ENCODE data around the gene S100A4.

S100A4 gene

DNA sequence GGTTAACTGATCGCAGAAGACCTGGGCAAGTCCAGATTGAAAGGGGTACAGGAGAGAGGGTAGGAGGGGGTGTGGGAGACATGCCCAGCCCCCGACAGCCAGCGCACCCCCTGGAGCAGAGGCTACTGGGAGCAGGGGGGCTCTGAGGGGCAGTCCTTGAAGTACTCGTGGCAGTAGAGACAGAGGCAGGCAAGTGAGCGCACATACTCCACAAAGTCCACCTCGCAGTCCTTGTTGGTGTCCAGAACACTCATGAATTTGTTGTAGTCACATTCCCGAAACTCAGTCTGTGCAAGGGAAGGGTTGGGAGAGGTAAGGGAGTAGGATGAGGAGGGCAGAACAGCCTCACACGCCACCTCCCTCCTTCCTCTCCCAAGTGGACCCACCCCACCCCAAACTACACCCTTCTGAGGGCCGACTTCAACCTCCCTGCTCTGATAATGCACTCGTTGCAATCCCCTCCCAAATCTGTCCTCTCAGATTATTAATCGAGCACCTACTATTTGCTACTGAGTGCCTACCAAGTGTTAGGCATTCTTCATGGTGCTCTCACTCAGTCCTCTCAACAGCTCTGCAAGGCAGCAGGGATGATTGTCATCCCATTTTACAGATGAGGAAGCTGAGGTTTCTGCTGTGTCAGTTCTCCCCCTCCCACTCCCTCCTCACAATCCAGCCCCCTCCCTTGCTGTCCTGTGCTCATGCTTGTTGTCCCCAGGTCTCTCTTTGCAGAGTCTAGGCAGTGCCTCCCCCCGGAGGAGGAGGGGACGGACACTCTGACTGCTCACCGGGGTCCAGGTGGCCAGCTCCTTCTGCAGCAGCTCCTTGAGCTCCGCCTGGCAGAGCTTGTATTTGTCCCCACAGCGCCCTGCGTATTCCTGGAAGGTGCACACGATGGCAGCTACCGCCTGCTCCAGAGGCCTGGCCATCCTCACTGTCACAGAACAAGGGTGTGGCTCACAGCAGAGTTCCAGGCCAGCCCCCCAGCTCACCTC, 2.2 kb upstream of the S100A4 start:
- no peak for DNase-seq (ENCODE audit: low read depth)

DNA sequence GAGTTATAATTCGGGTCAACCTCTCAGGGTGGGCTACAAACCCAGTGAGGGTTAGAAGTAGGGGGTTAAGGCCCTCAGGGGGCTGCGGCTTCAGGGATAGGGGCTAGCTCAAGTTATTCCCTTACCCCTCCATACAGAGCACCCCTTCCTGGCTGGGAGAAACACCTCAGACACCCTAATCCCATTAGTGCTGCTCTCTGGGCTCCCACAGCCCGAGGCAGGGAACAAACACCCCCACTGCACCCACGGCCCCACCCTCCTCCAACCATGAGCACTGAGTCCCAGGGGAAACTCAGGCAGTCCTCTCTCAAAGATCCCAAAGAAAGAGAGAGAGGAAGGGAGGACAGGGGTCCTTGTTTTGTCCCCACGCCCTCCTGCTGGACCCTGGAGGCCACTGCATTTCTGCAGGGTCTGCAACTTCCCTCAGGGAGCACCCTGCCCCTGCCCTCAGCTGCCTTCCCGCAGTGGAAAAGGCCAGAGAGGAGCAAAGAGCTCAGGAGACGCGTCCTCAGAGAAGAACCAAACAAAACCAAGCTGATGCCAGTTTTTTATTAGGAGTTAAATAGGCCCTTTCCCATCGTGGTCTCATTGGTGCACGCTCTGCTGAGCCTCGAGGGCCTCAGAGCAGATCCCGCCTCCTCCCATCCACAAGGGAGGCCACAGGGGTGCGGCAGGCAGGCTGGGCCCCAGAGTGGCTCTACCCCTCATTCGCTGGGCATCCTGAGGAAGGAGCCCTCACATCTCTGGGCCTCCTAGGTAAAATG, 1.4 kb upstream of the S100A4 start:
- no peak for DNase-seq (ENCODE audit: low read depth)

DNA sequence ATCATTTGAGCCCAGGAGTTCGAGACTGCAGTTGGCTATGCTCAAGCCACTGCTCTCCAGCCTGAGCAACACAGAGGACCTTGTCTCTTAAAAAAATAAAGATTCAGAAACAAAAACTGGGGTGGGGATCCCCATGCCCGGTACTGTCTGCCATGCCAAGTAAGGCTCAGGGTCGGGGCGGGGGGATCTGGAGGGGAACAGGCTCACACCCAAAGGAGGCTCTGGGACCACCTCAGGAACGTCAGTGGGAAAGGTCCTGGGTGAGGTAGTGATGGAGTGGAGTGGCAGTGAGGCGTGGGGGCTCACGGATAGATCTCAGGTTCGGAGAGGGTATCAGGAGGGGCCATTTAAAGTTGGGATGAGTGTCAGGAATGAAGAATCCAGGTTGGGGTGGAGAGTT, 765 bp upstream of the S100A4 start:
- no peak for DNase-seq (ENCODE audit: low read depth)

DNA sequence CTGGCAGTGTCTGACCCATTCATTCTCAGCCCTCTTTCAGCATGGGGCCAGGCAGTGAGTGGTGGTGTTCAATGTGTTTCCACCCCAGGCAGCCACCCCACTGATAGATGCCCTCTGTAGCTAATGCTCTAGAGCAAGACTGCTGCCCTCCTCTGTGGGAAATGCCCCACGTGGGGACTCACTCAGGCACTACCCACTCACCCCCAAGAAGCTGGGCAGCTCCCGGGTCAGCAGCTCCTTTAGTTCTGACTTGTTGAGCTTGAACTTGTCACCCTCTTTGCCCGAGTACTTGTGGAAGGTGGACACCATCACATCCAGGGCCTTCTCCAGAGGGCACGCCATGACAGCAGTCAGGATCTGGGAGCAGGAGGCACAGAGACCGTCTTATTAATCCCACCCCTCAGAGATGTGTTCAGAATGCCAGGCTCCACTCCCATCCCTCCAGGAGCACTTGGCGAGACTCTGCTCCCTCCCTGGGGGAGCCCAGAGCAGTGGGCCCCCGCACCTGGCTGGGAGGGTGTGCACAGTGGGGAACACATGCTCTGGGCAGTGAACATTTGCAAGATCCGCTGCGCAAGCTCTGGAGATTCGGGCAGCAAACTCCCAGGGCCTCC, 1.0 kb downstream of the S100A4 start:
- no peak for DNase-seq (ENCODE audit: low read depth)

DNA sequence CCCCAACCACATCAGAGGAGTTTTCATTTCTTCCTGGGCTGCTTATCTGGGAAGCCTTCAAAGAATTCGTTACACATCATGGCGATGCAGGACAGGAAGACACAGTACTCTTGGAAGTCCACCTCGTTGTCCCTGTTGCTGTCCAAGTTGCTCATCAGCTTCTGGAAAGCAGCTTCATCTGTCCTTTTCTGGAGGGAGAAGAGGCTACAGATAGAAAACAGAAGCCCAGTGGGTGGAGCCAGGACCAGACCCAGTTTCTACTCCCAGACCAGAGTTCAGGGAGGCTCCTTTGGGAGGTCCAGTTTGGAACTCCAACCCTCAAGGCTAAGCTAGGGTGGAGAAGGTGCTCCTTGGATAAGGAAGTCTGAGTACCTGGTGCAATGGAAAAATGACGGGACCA, 1.9 kb downstream of the S100A4 start:
- DNase-seq (ENCODE audit: low read depth) = no peak

DNA sequence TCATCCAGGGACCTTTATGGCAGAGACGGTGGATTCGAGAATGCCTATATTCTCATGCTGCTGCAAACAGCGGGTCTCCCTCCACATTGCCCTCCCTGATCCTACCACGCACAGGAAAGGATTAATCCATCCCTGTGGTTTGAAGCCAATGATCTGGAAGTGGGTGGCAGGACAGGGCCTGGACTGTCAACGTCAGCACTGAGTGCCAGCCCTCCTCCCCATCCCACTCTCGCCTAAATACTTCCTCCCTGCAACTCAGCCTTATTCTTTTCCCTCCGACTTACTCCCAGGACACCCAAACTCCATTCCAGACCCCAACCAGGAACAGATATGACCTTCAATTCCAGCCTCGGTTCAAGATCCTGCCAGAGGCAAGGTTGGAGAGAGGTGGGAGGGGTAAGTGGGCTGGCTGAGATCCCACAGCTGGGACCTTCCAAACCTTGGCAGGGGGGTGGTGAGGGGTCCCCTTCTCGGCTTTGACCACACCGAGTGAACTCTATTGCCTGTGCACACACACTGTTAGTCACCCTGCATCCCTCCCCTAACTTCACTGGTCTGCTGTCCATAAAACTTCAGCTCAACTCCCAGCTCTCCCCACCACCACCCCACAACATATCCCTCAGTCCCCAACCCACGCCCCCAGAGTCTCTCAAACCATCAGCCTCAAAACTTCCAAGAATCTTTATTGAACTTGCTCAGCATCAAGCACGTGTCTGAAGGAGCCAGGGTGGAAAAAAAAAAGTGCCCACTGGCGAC, 2.5 kb downstream of the S100A4 start:
- DNase-seq (ENCODE audit: low read depth) = no peak

DNA sequence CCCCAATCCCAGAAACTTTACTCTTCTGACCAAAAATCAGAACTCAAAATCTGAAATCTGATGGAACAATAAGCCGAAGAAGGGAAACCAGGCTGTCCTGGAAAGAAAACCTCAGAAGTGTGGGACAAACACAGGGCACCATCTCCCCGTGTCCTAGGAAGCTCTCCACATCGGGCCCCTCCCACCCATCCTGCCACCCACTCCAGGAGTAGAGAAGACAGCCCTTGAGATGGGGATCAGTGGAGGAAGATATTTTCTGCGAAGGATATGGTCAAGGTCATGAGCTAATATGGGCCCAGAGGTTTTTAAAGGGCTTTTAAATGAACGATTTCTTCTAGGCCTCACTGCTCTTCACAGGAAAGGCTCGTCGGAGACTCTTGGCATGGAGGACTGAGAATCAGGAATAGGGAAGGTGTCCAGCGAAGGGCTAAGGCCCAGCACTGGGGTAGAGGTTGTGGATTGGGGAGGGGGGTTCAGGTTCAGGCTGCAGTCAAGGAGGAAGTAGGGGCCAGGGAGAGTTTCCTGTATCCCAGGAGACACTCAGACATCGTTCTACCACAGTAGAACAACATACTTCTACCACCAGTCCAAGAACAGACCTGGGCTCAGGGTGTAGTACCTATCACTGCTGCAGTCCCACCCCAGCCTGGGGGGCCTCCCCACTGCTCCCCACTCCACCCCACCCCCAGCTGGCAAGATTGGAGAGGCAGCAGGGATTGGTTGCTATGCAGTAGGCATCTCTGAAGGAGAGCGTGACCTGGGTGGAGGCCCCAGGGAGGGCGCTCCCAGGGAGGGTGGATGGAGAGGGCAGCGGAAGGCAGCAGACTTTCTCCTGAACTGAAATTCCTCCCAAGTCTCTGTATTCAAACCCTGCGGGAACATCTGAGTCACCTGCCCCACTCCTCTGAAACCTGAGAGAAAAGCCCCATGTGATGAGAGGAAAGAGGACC, 3.7 kb downstream of the S100A4 start:
- DNase-seq (ENCODE audit: low read depth) = no peak

DNA sequence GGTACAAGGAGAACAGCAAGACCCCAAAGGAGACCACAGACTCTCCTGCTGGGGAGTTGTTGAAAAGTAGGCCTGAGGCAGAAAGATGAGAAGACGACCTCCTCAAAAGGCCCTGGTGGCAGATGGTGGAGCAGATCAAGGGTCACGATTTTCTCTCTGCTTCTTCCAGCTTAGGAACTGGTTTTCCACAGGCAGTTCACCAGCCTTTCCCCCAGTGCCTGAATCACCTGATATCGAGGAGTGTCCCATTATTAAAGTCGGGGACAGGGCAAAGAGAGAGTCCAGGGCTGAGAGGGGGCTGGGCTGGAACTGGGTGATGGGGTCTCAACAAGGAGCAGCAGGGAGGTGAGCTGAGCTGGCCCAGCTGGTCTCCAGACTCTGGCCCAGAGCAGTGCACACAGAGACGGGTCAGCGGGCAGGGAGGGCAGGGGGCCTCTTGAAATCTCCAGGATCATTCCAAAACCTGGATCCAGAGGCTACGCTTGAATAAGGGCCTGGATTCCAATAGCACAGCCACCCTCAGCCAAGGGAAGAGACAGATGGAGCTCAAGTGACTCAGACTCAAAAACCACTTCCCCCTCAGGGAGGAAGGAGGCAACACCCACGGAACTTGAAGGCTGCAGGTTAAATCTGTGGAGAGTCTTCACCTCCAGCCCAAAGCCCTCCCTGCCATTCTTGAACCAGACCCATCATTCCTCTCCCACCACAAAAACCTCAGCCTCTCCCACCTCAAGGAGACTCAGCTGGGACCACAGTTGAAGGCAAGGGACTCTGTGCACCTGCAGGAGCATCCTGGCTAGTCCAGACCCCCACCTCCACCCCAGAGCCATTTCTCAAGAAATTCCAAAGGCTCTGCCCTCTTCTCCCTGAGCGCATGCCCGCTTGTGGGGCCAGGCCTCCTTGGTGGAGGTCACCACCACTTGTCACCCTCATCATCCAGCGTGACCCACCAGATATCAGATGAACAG, 4.9 kb downstream of the S100A4 start, which contains the start of gene S100A5:
Gene S100A5 (minus strand): TSS at position 541 of the 968 bp plus-strand sequence. CDS start 743 bp downstream, outside the sequence.
- peak; percentile 38 for DNase-seq (ENCODE audit: low read depth)

DNA sequence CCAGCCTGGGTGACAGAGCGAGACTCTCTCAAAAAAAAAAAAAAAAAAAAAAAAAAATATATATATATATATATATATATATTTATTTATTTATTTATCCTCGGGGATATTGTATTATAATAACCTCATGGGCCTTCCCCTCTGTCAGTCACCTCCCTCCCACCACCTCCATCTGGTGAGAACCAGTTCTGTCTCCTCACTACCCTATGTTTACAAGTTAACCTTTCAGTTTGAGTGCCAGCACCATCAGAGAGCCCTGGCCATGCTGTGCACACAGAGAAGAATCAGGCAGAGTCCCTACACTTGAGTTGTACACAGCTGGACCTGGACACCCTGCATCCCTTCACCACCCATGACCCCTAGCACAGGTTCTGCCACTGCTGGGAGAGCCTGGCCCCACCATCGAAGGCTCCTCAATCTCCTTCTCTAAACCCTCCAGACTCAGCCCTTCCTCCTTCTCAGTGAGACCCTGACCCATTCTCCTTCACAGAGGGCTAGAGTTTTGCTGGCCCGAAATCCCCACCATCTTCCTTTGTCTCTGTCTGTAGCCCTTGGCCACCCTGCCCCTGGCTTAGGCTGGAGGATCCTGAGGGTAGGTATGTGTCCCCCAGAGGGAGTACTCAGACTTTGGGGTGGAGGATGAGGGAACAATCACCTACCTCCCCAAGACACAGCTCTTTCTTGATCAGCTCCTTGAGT, 6.1 kb downstream of the S100A4 start:
- no peak for DNase-seq (ENCODE audit: low read depth)

DNA sequence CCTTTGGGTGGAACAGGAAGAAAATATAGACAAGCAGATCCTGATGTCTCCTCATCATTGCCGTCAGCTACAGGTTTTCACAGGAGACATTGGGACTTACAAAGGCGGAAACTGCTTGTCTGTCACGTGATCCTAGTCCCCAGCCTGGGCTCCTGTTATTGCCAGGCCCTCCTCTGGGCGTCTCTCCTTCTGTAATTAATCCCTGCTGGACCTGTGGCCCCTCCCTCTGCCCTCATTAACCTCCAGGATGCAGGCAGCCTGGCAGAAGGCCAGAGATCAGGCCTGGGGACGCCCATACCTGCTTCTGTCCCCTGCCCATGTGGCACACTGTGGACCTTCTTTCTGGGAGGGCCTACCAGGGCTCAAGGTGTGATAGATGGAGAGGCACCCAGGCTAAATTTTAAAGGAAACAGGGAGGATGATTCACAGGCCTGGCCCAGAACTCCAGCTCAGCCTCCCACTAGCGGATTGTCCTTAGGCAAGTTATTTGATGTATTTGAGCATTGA, 7.2 kb downstream of the S100A4 start:
- DNase-seq (ENCODE audit: low read depth) = no peak

DNA sequence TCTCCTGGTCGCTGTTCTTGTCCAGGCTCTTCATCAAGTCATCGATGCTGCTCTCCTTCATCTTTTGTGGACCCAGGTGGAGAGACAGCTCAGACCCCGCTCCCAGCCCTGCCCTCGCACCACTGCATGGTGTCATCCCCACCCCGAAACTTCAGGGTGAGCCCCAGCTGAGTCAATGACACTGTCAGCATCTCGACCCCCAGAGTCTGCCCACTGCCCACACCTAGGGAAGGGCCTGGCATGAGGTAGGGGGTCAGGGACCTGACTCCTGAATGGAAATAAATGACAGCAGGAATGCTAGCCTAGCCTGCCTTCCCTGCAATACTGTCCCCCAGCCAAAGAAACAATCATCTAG, 8.3 kb downstream of the S100A4 start:
- no peak for DNase-seq (ENCODE audit: low read depth)

DNA sequence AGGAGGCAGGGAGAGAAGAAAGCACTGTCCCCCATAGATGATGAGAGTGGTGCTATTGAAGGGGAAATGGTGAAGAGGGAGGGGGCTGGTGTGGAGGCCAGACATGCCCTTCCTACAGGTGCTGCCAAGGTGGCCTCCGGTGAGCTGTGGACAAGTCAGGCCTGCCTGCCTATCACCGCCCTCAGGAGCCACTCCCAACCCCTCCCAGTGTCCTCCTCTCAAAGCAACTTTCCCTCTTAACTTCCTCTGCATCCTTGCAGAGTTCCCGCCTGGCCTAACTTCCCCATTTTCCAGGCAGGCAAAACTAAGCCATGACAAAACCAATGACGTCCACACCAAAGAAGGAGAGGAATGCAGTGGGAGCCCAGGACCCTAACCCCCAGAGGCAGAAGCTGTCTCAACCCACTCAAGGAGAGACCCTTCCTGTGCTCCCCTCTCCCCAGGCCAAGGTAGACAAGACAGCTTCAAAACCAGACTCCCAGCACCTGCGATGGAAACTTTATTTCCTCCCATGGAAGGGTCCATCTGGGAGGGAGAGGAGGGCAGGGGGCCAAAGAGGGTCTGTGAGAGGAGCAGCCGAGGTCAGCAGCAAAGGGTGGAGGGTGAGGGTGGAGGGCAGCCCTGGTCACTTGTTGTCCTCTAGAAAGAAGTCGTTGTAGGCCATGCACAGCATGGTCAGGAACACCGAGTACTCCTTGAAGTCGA, 8.8 kb downstream of the S100A4 start:
- DNase-seq (ENCODE audit: low read depth) = no peak

DNA sequence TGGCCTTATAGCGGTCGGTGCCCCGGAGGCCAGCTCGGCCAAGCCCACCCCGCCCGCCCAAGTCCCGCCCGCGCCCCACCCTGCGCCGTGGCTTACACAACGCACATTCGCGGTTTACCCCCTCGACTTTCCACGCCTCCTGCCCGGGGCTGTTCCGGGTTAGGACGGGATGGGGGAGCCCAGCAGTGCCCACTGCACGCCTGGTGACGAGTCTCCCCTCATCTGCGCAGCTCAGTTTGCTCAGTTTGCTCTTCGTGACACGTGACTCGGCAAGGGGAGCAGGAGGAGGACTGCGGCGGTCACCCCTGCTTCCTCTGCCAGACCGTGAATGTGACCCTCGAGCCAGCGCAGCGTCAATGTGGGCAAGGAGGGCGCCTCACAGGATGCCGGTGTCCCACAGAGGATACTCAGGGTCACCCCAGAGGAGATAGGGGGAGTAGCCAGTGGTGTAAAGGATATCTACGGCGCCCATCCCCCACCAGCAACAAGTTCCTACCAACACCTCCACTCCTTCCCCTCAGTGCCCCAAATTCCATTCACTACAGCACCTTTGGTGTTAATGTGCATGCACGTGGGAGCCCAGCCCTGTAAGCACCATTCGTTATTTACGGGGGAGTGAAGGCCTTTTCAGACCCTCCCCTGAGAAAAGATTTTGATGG, 9.5 kb downstream of the S100A4 start:
- DNase-seq (ENCODE audit: low read depth) = peak; percentile 74

DNA sequence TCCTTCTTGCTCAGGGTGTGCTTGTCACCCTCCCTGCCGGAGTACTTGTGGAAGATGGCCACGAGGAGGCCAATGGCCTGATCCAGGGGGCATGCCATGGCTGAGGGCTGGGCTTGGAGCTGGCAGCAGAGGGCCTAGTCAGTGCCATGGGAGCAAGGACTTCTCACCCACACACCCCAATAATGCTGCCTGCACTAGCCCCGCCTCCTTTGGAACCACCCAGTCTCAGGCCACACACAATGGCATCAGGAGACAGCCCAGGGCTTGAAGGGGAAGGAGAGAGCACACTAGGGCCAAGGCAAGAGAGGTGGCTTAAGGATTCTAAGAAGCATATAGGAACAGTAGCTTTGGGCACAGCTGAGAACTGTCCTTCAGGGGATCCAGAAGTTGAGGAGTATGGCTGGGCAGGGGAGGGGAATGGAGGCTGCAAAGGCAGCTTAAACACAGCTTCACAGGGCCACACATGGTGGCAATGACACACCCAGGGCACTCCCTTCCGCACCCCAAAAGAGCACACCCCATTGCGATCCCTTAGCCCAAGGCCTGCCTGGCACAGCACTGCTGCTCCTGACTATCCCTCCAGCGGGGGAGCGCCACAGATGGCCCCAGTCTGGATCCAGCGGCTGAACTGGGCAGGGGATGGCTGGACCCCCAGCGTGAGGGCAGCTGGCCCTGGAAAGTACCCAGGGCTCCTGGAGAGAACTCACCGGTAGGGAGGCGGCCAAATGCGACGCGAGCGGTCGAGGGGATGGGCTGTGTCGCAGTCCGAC, 10.2 kb downstream of the S100A4 start, which contains the start of gene S100A6:
Gene S100A6 (minus strand): TSS at position 750 of the 770 bp plus-strand sequence. CDS start 652 bp downstream, at position 98.
- no peak for DNase-seq (ENCODE audit: low read depth)

DNA sequence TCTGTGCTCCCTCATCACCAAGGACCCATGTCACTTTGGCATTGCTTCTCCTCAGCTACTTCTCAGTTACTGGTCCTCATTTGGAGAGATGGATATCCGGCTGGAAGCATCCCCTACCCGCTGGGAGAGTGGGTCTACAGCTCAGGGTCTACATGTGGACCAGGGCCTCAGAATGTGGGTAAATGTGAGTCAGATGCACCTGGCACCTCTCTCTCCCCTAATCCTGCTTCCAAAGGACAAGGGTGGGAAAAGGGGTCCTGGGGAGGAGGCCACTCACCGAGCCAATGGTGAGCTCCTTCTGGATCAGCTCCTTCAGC, 10.7 kb downstream of the S100A4 start:
- DNase-seq (ENCODE audit: low read depth) = no peak

DNA sequence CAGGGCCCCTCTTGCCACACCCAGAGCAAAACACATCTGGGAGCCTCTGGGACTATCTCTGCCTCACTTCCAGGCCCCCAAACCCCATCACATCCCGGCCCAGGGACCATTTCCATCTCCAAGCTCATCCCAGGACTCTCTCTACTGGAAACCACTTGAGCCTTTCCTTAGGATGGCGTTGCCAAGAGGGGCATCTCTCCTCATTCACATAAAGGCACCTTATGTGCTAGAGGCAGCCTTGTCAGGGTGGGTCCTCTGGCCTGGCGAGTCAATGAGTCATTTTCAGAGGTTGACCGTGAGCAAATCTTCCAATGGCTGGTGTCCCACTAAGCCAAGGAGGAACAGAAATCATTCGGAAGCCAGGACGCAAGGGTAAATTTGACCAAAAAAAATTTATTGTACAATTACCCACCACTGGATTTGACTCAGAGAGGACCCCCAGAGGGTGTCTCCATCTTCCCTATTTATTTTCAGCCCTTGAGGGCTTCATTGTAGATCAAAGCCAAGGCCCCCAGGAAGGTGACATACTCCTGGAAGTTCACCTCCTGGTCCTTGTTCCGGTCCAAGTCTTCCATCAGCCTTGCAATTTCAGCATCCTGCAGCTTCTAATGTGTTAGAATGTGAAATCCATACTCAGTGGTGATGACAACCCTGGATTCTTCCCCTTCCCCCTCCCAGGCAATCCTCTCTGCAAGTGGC, 11.2 kb downstream of the S100A4 start:
- no peak for DNase-seq (ENCODE audit: low read depth)

Data from activated T-helper 9 cell treated with anti-CD3 and anti-CD28 coated beads, Interleukin-2, amount 50 U/mL, for 16 hours (primary cell).